Measurements from ENCODE around the gene ICAM3. TPM values are rescaled to one million over a fixed set of nuclear protein-coding genes. Genes with fewer than 3 reads are reported as not detected.

Gene ICAM3
- total and polyA plus RNA-seq, 4 donors, result 8.1 to 56.1 (median 18.8) TPM

DNA sequence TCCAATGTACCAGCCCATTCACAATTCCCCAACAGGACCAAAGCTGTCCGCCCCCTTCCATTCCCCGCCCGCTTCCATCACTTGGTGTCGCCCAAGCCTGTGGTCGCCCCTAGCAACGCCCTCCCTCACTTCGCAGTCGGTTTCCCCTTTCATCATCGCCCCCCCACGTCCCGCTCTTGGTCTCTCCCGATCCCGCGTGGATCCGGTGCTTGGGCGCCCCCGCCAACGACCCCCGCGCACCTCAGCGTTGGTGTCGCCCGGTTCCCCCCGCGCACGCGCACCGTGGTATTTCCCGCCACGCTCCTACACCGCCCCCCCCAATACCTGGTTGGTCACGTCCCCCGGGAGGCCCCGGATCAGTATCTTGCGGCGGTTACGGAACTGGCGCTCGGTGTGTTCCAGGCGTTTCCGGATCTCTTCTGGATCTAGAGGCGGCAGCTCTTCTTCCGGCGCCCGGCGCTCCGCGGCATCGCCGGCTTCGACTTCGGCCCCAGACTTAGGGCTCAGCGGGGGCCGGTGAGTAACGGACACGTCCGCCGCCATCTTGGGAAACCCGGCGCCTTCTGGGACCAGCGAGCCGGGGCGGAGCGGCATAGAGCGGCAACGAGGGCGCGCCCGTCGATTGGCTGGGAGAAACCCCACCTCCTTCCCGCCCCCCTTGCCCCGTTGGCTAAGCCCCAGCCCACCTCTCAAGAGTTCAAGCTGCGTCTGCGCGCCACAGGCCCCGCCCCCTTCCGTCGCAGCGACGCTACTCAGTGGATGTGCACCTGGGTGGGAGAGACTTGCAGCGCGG, 6.3 kb downstream of the ICAM3 start, which contains the start of gene RAVER1:
Gene RAVER1, minus strand, starts transcription at position 565 of the 793 bp plus-strand sequence. Its CDS starts 22 bp downstream, at position 543.
- 0 to 1% methylated on average over 74 to 82 of the region's 82 CpGs for WGBS, 2 donors
- H3K9ac ChIP-seq (ENCODE audit: insufficient read depth in 1 of 2, low read length in 2 of 2), result peak within 1 kb of the TSS in 1 of 2 donors; percentile 40
- H3K27me3 ChIP-seq (ENCODE audit: control insufficient read depth in 3 of 3, insufficient read depth in 3 of 3, low read length in 2 of 3), result no peaks in the 10 kb centered on the region
- peaks cover 0 to 18% (median 11%) of the 10 kb centered on the region in 4 donors for H3K36me3 ChIP-seq (ENCODE audit: control insufficient read depth in 4 of 4, insufficient read depth in 4 of 4, low read length in 4 of 4)
- no peaks in the 10 kb centered on the region for H3K9me3 ChIP-seq (ENCODE audit: control insufficient read depth in 4 of 4, insufficient read depth in 3 of 4, low read length in 3 of 4)
- DNase-seq, result peak; percentile 98 to 99 (median 98)
- H3K4me1 ChIP-seq (ENCODE audit: control insufficient read depth in 5 of 5, insufficient read depth in 5 of 5, low read length in 5 of 5), result peaks cover 0 to 25% (median 9%) of the 10 kb centered on the region in 5 donors
- peak; percentile 91 for ATAC-seq (ENCODE audit: insufficient read depth, low FRiP score)
- peak within 1 kb of the TSS; percentile 89 to 99 for H3K27ac ChIP-seq (ENCODE audit: low read depth in 1 of 2, low read length in 1 of 2)
- H3K4me3 ChIP-seq, result peak within 1 kb of the TSS; percentile 90
- TF ChIP-seq CTCF (IDR thresholded peaks at IDR 0.05; ENCODE audit: control extremely low read depth, extremely low read depth), result no peak

DNA sequence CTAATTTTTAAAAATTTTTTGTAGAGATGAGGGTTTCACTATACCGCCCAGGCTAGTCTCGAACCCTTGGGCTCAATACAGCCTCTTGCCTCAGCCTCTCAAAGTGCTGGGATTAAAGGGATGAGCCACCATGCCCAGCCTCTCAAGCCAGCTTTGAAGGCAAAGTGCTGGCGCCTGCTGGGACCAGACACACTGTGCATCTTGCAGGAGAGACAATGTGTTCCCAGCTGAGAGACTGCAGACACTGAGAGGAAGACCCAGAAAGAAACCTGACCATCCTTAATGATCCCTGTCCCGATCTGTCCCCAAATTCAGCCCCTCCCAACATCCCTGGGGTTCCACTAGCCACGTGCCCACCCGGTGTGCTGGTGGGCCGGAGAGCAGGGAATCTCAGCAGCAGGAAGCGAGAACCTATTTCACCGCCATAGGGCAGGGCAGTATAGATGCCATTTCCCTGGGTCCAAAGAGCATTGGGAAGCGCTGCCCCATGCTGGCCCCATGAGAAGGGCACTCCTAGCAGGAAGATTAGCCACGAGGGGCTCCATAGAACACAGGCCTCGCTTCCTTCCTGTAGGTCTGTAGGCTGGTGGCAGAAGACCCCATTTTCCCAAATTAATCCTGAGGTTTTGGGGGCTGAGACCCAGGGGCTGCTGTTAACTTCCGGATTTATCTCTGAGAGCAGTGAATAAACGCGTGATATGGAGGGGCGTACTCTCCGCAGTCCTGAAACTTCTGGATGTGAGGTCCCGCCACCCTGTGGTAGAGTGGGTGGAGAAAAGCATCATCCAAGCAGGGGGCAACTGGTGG, 7.1 kb downstream of the ICAM3 start:
- Histone ChIP-seq H3K9ac (ENCODE audit: insufficient read depth in 1 of 2, low read length in 2 of 2) (peak overlapping the region in 1 of 2 donors; percentile 40), H3K36me3 (ENCODE audit: control insufficient read depth in 4 of 4, insufficient read depth in 4 of 4, low read length in 4 of 4) (peaks cover 0 to 26% (median 18%) of the 10 kb centered on the region in 4 donors), H3K27me3 (ENCODE audit: control insufficient read depth in 3 of 3, insufficient read depth in 3 of 3, low read length in 2 of 3) (no peaks in the 10 kb centered on the region), H3K9me3 (ENCODE audit: control insufficient read depth in 4 of 4, insufficient read depth in 3 of 4, low read length in 3 of 4) (no peaks in the 10 kb centered on the region), H3K4me3 (peak overlapping the region; percentile 90), H3K27ac (ENCODE audit: low read depth in 1 of 2, low read length in 1 of 2) (peak overlapping the region; percentile 88 to 99), H3K4me1 (ENCODE audit: control insufficient read depth in 5 of 5, insufficient read depth in 5 of 5, low read length in 5 of 5) (peaks cover 0 to 25% (median 9%) of the 10 kb centered on the region in 5 donors)
- WGBS, 2 donors, result 33 to 39% methylated on average over 18 of the region's 18 CpGs
- no peak for ATAC-seq (ENCODE audit: insufficient read depth, low FRiP score)
- TF ChIP-seq CTCF (IDR thresholded peaks at IDR 0.05; ENCODE audit: control extremely low read depth, extremely low read depth), result no peak
- DNase-seq, result no peak

GRCh38 chr19:10329555-10329954, 9.9 kb downstream of the ICAM3 start:
- Histone ChIP-seq H3K9me3 (ENCODE audit: control insufficient read depth in 4 of 4, insufficient read depth in 3 of 4, low read length in 3 of 4) (no peaks in the 10 kb centered on the region), H3K4me3 (no peak overlapping the region), H3K27me3 (ENCODE audit: control insufficient read depth in 3 of 3, insufficient read depth in 3 of 3, low read length in 2 of 3) (no peaks in the 10 kb centered on the region), H3K27ac (ENCODE audit: low read depth in 1 of 2, low read length in 1 of 2) (no peak overlapping the region), H3K9ac (ENCODE audit: insufficient read depth in 1 of 2, low read length in 2 of 2) (no peak overlapping the region), H3K4me1 (ENCODE audit: control insufficient read depth in 5 of 5, insufficient read depth in 5 of 5, low read length in 5 of 5) (peaks cover 0 to 19% (median 9%) of the 10 kb centered on the region in 5 donors), H3K36me3 (ENCODE audit: control insufficient read depth in 4 of 4, insufficient read depth in 4 of 4, low read length in 4 of 4) (peaks cover 2 to 44% (median 30%) of the 10 kb centered on the region in 4 donors)
- WGBS, 2 donors, result 95 to 96% methylated on average over 13 of the region's 13 CpGs
- ATAC-seq (ENCODE audit: insufficient read depth, low FRiP score), result no peak
- DNase-seq, result no peak
- TF ChIP-seq CTCF (IDR thresholded peaks at IDR 0.05; ENCODE audit: control extremely low read depth, extremely low read depth), result no peak

Measured in lung (tissue), 12 donors.